Peyer's patch (tissue), 4 donors: ENCODE measurements around the gene SYT8.

Experiments
- POLR2A ChIP-seq, 2 donors: fragments of 450-650 bp; IDR thresholded peaks; one replicate each; pipeline ENCODE4 v1.5.1; 2017; ENCODE audit warnings: antibody characterized with exemption in 2 of 2, mild to moderate bottlenecking in 2 of 2, moderate library complexity in 2 of 2
- TF ChIP-seq, protein P1 (sequence below), 6 experiments: fragments of 450-650 bp in 4 of 6; fragments of 200-600 bp in 2 of 6; sonication (generic) in 1 of 6; IDR thresholded peaks; one replicate each; pipeline ENCODE4 v1.5.1; 2017 to 2019; ENCODE audit warnings: antibody characterized with exemption in 6 of 6, mild to moderate bottlenecking in 3 of 6, moderate library complexity in 1 of 6

DNA sequence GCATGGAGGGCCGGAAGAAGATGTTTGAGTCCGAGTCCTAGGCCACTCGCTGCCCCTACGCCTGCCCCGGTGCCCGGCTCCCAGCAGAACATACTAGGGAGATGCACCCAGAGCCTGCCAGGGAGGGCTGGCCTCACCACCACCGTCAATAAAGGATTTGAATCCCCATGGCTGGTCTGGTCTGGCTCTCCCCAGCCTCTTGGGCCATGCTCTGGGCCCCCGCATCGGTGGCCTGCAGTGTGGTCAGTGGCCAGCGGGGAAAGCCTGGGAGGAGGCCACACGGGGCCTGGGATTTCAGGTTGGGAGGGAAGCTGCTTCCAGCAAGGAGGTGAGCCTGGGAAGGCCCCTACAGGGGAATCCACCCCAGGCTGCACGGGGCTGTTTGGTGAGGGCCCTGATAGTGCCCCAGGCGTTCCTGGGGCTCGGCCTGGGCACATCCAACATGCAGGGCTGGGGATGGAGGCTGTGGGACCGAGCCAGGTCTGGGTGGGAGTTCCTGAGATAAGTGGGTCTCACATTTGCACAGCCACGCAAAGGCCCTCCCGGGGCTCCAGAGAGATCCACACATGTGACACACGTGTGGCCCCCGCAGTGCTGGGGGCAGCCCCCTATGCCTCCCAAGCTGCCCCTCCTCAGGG lies 6.8 kb downstream of the SYT8 start:
- TF ChIP-seq POLR2A (IDR thresholded peaks at IDR 0.05), result no peak
- TF ChIP-seq, protein P1, sequence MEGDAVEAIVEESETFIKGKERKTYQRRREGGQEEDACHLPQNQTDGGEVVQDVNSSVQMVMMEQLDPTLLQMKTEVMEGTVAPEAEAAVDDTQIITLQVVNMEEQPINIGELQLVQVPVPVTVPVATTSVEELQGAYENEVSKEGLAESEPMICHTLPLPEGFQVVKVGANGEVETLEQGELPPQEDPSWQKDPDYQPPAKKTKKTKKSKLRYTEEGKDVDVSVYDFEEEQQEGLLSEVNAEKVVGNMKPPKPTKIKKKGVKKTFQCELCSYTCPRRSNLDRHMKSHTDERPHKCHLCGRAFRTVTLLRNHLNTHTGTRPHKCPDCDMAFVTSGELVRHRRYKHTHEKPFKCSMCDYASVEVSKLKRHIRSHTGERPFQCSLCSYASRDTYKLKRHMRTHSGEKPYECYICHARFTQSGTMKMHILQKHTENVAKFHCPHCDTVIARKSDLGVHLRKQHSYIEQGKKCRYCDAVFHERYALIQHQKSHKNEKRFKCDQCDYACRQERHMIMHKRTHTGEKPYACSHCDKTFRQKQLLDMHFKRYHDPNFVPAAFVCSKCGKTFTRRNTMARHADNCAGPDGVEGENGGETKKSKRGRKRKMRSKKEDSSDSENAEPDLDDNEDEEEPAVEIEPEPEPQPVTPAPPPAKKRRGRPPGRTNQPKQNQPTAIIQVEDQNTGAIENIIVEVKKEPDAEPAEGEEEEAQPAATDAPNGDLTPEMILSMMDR (IDR thresholded peaks at IDR 0.05), result no peak
